ENCODE data around the gene DNAJC3.

GRCh38 chr13:95809429-95809828 lies 132.5 kb downstream of the DNAJC3 start:
- TF ChIP-seq POLR2A (IDR thresholded peaks at IDR 0.05; ENCODE audit: insufficient read depth in 1 of 2, low read depth in 2 of 2, low read length in 2 of 2) (no peak), ELK4 (CRISPR knock-in tag; IDR thresholded peaks at IDR 0.05; ENCODE audit: borderline replicate concordance) (no peak), TEF (CRISPR knock-in tag; IDR thresholded peaks at IDR 0.05) (no peak), NR2F1 (CRISPR knock-in tag; IDR thresholded peaks at IDR 0.05) (no peak)
- TF ChIP-seq, protein P1, sequence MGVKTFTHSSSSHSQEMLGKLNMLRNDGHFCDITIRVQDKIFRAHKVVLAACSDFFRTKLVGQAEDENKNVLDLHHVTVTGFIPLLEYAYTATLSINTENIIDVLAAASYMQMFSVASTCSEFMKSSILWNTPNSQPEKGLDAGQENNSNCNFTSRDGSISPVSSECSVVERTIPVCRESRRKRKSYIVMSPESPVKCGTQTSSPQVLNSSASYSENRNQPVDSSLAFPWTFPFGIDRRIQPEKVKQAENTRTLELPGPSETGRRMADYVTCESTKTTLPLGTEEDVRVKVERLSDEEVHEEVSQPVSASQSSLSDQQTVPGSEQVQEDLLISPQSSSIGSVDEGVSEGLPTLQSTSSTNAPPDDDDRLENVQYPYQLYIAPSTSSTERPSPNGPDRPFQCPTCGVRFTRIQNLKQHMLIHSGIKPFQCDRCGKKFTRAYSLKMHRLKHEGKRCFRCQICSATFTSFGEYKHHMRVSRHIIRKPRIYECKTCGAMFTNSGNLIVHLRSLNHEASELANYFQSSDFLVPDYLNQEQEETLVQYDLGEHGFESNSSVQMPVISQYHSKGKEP (CRISPR knock-in tag; IDR thresholded peaks at IDR 0.05) = no peak
- TF ChIP-seq, protein P2, sequence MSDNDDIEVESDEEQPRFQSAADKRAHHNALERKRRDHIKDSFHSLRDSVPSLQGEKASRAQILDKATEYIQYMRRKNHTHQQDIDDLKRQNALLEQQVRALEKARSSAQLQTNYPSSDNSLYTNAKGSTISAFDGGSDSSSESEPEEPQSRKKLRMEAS (IDR thresholded peaks at IDR 0.05) = no peak
